DOHH2 (cell line): Measurements from ENCODE around the gene APOC3.

Experiments used
- EZH2phosphoT487 ChIP-seq: fragments of 200-600 bp; sonication (generic); IDR thresholded peaks from 2 replicates; pipeline ENCODE4 v1.6.1; 2017; ENCODE audit warnings: borderline replicate concordance, mild to moderate bottlenecking, antibody characterized with exemption, low read length, moderate library complexity, mixed read lengths
- TF ChIP-seq, protein P1 (sequence below): fragments of 200-600 bp; sonication (generic); IDR thresholded peaks from one replicate; pipeline ENCODE4 v1.5.1; 2014; ENCODE audit warnings: antibody characterized with exemption, mild to moderate bottlenecking, low read depth, low read length; ENCODE audit not compliant: poor library complexity, severe bottlenecking

DNA sequence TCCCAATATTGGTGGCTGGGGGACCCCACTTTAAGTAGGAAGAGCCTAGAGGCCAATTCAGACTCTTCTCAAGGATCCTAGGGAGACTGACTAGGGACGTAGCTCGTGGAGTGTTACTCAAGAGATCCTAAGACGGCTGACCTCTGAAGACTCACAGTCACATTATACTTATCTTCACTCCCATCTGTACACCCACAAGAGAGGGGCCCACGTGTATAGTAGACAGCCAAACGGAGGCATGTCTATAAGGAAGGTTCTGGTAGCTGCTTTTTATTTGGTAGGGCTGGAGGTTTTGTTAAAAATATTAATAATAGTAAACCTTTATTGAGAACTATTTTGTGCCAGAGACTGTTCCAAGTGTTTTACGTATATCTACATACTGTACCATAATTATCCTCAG, 30.6 kb downstream of the APOC3 start:
- TF ChIP-seq, protein P1, sequence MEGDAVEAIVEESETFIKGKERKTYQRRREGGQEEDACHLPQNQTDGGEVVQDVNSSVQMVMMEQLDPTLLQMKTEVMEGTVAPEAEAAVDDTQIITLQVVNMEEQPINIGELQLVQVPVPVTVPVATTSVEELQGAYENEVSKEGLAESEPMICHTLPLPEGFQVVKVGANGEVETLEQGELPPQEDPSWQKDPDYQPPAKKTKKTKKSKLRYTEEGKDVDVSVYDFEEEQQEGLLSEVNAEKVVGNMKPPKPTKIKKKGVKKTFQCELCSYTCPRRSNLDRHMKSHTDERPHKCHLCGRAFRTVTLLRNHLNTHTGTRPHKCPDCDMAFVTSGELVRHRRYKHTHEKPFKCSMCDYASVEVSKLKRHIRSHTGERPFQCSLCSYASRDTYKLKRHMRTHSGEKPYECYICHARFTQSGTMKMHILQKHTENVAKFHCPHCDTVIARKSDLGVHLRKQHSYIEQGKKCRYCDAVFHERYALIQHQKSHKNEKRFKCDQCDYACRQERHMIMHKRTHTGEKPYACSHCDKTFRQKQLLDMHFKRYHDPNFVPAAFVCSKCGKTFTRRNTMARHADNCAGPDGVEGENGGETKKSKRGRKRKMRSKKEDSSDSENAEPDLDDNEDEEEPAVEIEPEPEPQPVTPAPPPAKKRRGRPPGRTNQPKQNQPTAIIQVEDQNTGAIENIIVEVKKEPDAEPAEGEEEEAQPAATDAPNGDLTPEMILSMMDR = no peak
- no peak for TF ChIP-seq EZH2phosphoT487
